ENCODE results near the gene UBQLN4.

The UBQLN4 gene

DNA sequence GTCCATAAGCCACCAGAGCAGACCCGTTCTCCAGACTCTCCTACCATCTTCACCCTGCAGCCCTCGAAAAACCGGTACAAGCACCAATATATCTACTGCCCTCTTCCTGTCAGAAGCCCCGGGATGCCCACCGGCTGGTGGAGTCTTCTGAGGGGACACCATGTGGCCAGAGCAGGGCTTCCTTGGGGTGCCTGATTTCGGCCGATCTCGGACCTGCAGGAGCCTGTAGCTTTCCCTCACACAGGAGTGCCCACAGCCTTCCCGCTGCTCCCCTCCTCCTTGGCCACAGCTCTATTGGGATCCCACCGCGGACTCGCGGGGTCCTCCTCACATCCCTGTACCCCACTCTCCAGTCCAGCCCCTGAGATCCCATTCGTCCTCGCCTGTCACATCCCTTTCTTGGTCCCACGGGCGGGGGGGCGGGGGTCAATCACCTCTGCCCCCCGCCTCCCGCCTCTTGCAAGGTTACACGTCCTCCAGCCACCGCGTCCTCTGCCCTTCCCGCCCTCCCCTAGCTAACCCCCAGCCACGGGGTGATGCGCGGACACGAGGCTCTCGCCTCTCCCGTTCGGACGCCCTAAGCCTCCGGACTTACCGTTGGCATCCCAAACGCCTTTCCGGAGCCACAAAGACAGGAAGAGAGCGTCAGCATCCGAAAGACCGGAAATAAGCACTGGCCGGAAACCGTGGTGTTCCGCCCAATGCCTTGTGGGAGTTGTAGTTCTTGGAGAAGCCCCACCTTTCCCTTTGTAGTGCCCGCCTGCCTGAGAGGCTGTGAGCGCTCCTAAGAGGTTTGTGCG is 33.1 kb downstream of the UBQLN4 start, which contains the start of gene SSR2:
TSS of gene SSR2 (minus strand) at position 659 of the 800 bp plus-strand sequence. CDS start 784 bp downstream, outside the sequence.
- H3K9ac ChIP-seq (ENCODE audit: low read depth in 1 of 2, low read length in 2 of 2), result peak within 1 kb of the TSS; percentile 63 to 76
- H3K4me1 ChIP-seq (ENCODE audit: control insufficient read depth in 1 of 2, insufficient read depth in 2 of 2, low read length in 2 of 2), result peaks cover 8 to 22% of the 10 kb centered on the region in 2 donors
- no peaks in the 10 kb centered on the region for H3K27me3 ChIP-seq (ENCODE audit: control insufficient read depth in 1 of 2, insufficient read depth in 2 of 2, low read length in 2 of 2)
- H3K36me3 ChIP-seq (ENCODE audit: control insufficient read depth in 1 of 2, insufficient read depth in 2 of 2, low read length in 2 of 2), result peaks cover 6 to 18% of the 10 kb centered on the region in 2 donors
- peak within 1 kb of the TSS; percentile 84 to 90 for H3K4me3 ChIP-seq (ENCODE audit: low read depth in 1 of 2, low read length in 2 of 2)
- no peak within 1 kb of the TSS for H3K27ac ChIP-seq (ENCODE audit: low read depth, low read length)
- no peaks in the 10 kb centered on the region for H3K9me3 ChIP-seq (ENCODE audit: control insufficient read depth in 1 of 2, low read length in 2 of 2)

DNA sequence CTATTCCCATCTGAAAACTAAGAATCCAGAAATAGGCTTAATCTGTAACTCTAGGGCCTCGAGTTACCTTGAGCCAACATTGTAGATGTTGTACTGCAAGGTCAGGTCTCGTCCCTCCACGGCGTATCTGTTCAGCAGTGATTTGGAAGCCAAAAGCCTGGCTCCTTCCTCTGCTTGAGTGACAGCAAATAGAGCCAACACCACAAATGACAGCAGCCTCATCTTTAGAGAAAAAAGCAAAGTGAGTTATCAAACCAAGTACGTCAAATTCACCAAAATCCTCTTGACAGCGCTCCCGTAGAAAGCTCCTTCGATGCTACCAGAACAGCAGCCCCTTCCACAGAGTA is 33.7 kb downstream of the UBQLN4 start:
- no peaks in the 10 kb centered on the region for H3K9me3 ChIP-seq (ENCODE audit: control insufficient read depth in 1 of 2, low read length in 2 of 2)
- H3K4me3 ChIP-seq (ENCODE audit: low read depth in 1 of 2, low read length in 2 of 2), result peak overlapping the region; percentile 84 to 90
- H3K9ac ChIP-seq (ENCODE audit: low read depth in 1 of 2, low read length in 2 of 2), result peak overlapping the region; percentile 63 to 76
- no peak overlapping the region for H3K27ac ChIP-seq (ENCODE audit: low read depth, low read length)
- peaks cover 8 to 17% of the 10 kb centered on the region in 2 donors for H3K4me1 ChIP-seq (ENCODE audit: control insufficient read depth in 1 of 2, insufficient read depth in 2 of 2, low read length in 2 of 2)
- peaks cover 7 to 19% of the 10 kb centered on the region in 2 donors for H3K36me3 ChIP-seq (ENCODE audit: control insufficient read depth in 1 of 2, insufficient read depth in 2 of 2, low read length in 2 of 2)
- H3K27me3 ChIP-seq (ENCODE audit: control insufficient read depth in 1 of 2, insufficient read depth in 2 of 2, low read length in 2 of 2), result no peaks in the 10 kb centered on the region

DNA sequence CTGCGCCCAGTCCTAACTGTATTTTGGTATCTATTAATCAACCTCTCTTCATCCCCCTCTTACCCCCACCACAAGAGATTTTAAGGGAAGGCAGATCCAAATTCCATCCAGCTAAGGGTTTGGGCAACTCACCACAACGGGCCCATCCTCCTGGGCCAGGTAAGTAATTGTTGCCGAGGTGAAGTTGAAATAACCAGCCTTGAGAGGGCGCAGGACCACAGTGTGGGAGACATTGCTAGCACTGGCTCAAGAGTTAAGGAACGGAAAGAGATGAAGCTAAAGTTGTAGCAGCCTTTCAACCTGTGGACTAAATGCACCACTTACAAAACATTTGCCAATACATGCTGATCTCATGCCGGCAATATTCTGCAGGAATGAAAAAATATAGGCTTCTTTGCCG is 38.8 kb downstream of the UBQLN4 start:
- Histone ChIP-seq H3K4me1 (ENCODE audit: control insufficient read depth in 1 of 2, insufficient read depth in 2 of 2, low read length in 2 of 2) (peaks cover 4 to 12% of the 10 kb centered on the region in 2 donors), H3K4me3 (ENCODE audit: low read depth in 1 of 2, low read length in 2 of 2) (no peak overlapping the region), H3K27me3 (ENCODE audit: control insufficient read depth in 1 of 2, insufficient read depth in 2 of 2, low read length in 2 of 2) (no peaks in the 10 kb centered on the region), H3K9ac (ENCODE audit: low read depth in 1 of 2, low read length in 2 of 2) (no peak overlapping the region), H3K9me3 (ENCODE audit: control insufficient read depth in 1 of 2, low read length in 2 of 2) (no peaks in the 10 kb centered on the region), H3K36me3 (ENCODE audit: control insufficient read depth in 1 of 2, insufficient read depth in 2 of 2, low read length in 2 of 2) (peaks cover 33 to 68% of the 10 kb centered on the region in 2 donors), H3K27ac (ENCODE audit: low read depth, low read length) (no peak overlapping the region)

DNA sequence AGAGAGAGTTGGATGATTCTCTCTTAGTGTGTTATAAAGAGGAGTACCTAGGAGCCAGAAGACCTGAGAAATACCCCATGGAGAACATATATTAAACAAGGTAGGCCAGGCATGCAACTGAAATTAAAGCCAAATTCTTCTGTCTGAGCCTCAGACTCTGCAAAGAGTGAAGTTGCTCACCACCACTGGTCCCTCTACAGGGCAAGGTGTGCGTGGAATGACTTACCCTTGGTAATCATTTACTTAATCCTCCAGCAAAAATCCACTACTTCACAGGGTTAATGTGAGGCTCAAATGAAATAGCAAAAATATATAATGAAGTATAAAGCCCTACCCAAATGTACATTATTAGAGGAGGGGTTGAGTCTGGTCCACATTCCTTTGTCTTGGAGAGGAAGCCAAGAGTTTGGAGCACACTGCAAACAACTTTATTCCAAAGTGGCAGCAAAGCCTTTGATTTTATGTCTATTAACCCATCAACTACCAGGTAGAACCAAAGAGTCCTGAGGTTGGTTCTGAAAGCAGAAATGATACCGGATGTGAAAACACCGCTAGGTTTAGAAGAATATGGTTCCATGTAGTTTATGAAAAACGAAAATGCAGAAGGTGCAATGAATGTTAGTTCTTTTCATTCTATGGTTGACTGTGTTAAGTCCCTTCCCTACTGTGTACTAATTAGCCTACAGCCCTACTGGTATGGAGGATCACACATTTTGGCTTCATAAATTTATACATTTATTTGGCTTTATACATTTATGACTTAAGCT is 41.4 kb downstream of the UBQLN4 start:
- Histone ChIP-seq H3K9me3 (ENCODE audit: control insufficient read depth in 1 of 2, low read length in 2 of 2) (no peaks in the 10 kb centered on the region), H3K27ac (ENCODE audit: low read depth, low read length) (no peak overlapping the region), H3K27me3 (ENCODE audit: control insufficient read depth in 1 of 2, insufficient read depth in 2 of 2, low read length in 2 of 2) (no peaks in the 10 kb centered on the region), H3K4me1 (ENCODE audit: control insufficient read depth in 1 of 2, insufficient read depth in 2 of 2, low read length in 2 of 2) (peaks cover 0 to 5% of the 10 kb centered on the region in 2 donors), H3K9ac (ENCODE audit: low read depth in 1 of 2, low read length in 2 of 2) (no peak overlapping the region), H3K36me3 (ENCODE audit: control insufficient read depth in 1 of 2, insufficient read depth in 2 of 2, low read length in 2 of 2) (peaks cover 40 to 74% of the 10 kb centered on the region in 2 donors), H3K4me3 (ENCODE audit: low read depth in 1 of 2, low read length in 2 of 2) (no peak overlapping the region)

DNA sequence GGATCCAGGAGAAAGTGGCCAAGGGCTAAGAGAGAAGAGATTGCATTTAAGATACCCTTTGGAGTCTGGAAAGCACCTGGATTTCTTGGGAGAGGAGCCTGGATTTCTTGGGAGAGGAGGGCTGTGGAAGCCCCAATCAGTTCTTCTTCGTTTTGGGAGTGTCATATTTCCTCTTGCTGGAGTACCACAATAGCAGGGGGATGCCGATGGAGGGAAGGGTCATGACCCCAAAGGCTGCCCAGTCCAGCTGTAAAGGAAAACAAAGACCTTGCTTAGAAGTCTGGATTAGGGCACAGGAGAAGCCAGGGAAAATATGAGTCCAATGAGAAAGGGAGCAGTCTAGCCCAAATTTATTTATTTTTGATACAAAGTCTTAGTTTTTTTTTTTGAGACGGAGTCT is 44.2 kb downstream of the UBQLN4 start:
- no peak overlapping the region for H3K9ac ChIP-seq (ENCODE audit: low read depth in 1 of 2, low read length in 2 of 2)
- no peak overlapping the region for H3K27ac ChIP-seq (ENCODE audit: low read depth, low read length)
- H3K4me1 ChIP-seq (ENCODE audit: control insufficient read depth in 1 of 2, insufficient read depth in 2 of 2, low read length in 2 of 2), result peaks cover 5 to 9% of the 10 kb centered on the region in 2 donors
- H3K36me3 ChIP-seq (ENCODE audit: control insufficient read depth in 1 of 2, insufficient read depth in 2 of 2, low read length in 2 of 2), result peaks cover 34 to 61% of the 10 kb centered on the region in 2 donors
- H3K9me3 ChIP-seq (ENCODE audit: control insufficient read depth in 1 of 2, low read length in 2 of 2), result no peaks in the 10 kb centered on the region
- no peak overlapping the region for H3K4me3 ChIP-seq (ENCODE audit: low read depth in 1 of 2, low read length in 2 of 2)
- no peaks in the 10 kb centered on the region for H3K27me3 ChIP-seq (ENCODE audit: control insufficient read depth in 1 of 2, insufficient read depth in 2 of 2, low read length in 2 of 2)

DNA sequence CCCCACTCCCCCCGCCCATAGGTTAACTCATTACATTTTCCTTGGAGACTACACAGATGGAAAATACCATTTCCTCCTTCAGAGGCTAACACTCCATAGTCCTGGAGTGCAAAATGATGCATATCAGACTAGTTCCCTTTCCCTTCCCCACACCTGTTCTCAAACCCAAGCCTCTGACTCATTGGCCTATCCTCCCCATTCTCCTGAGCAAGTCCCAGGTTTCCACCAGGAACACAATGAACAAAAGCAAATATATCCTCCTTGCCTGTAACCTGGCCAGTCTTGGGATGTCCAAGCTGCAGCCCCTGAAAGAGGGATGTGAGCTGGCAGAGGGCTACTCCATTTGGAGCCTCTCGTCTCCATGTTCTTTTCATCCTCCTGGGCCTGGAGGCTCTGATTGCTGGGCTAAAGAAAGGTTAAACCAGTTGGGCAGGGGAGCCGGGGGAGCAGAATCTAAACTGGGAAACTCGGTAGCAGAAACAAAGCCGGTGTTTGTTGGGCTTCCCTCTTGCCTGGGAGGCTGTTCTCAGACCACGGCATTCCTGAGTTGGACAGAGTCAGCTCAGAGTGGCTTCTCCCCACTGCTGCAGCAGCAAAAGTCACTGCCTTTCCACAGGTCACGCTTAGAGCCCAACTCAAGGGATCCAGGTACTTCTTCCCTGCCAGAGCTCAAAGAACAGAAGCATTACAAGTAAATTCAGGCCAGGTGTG is 46.8 kb downstream of the UBQLN4 start:
- peaks cover 18 to 22% of the 10 kb centered on the region in 2 donors for H3K4me1 ChIP-seq (ENCODE audit: control insufficient read depth in 1 of 2, insufficient read depth in 2 of 2, low read length in 2 of 2)
- H3K9me3 ChIP-seq (ENCODE audit: control insufficient read depth in 1 of 2, low read length in 2 of 2), result no peaks in the 10 kb centered on the region
- no peak overlapping the region for H3K9ac ChIP-seq (ENCODE audit: low read depth in 1 of 2, low read length in 2 of 2)
- peaks cover 23 to 36% of the 10 kb centered on the region in 2 donors for H3K36me3 ChIP-seq (ENCODE audit: control insufficient read depth in 1 of 2, insufficient read depth in 2 of 2, low read length in 2 of 2)
- no peak overlapping the region for H3K27ac ChIP-seq (ENCODE audit: low read depth, low read length)
- no peaks in the 10 kb centered on the region for H3K27me3 ChIP-seq (ENCODE audit: control insufficient read depth in 1 of 2, insufficient read depth in 2 of 2, low read length in 2 of 2)
- no peak overlapping the region for H3K4me3 ChIP-seq (ENCODE audit: low read depth in 1 of 2, low read length in 2 of 2)

DNA sequence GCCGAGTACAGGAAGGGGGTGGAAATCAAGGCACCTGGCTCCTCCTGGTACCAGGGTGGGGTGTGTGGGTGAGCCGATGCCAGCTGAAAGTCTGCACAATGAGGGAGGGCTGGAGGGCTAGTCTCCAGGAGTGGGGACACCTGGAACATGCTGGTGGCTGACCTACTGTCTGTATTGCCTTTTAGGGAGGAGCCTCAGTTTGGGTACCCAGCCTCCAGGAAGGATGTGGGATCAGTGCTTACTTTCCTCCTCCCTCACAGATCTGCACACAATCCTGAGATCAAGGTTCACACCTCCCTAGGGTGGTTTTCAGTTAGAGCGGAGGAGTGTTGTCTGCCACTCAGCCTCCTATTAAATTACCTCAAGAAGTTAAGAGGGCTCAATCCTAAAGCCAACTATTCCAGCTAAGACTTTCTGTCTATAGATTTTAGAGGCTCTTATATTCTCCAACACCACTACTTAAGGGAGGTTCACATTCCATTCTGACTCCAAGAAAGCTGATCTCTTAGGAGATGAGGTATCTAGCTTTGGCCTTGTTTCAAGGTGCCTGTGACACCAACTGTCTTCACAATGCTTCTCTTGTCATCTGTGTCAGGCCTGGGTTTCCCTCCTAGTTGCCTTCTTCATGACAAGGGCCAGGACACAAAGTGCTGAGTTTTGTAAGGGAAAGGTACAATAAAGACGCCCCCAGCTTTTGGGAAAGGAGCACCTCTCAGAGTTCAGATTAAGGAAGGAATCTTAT is 48.6 kb downstream of the UBQLN4 start:
- no peaks in the 10 kb centered on the region for H3K27me3 ChIP-seq (ENCODE audit: control insufficient read depth in 1 of 2, insufficient read depth in 2 of 2, low read length in 2 of 2)
- no peaks in the 10 kb centered on the region for H3K9me3 ChIP-seq (ENCODE audit: control insufficient read depth in 1 of 2, low read length in 2 of 2)
- H3K4me1 ChIP-seq (ENCODE audit: control insufficient read depth in 1 of 2, insufficient read depth in 2 of 2, low read length in 2 of 2), result peaks cover 24 to 27% of the 10 kb centered on the region in 2 donors
- H3K4me3 ChIP-seq (ENCODE audit: low read depth in 1 of 2, low read length in 2 of 2), result peak overlapping the region in 1 of 2 donors; percentile 41
- peaks cover 11 to 19% of the 10 kb centered on the region in 2 donors for H3K36me3 ChIP-seq (ENCODE audit: control insufficient read depth in 1 of 2, insufficient read depth in 2 of 2, low read length in 2 of 2)
- no peak overlapping the region for H3K9ac ChIP-seq (ENCODE audit: low read depth in 1 of 2, low read length in 2 of 2)
- no peak overlapping the region for H3K27ac ChIP-seq (ENCODE audit: low read depth, low read length)

DNA sequence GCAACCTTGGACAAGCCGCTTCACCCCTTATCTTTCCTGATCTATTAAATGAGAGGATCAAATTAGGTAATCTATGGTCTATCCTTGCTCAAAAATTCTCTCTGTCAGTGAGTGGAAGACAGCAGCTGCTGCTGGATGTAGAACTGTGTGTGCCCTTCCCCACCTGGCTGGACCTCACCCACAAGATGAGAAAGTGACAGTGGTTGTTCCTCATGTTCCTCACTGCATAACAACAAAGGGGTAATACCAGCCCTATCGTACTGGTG is 49.7 kb downstream of the UBQLN4 start:
- peaks cover 3 to 8% of the 10 kb centered on the region in 2 donors for H3K36me3 ChIP-seq (ENCODE audit: control insufficient read depth in 1 of 2, insufficient read depth in 2 of 2, low read length in 2 of 2)
- H3K27me3 ChIP-seq (ENCODE audit: control insufficient read depth in 1 of 2, insufficient read depth in 2 of 2, low read length in 2 of 2), result no peaks in the 10 kb centered on the region
- no peaks in the 10 kb centered on the region for H3K9me3 ChIP-seq (ENCODE audit: control insufficient read depth in 1 of 2, low read length in 2 of 2)
- peak overlapping the region in 1 of 2 donors; percentile 24 for H3K9ac ChIP-seq (ENCODE audit: low read depth in 1 of 2, low read length in 2 of 2)
- peaks cover 24 to 27% of the 10 kb centered on the region in 2 donors for H3K4me1 ChIP-seq (ENCODE audit: control insufficient read depth in 1 of 2, insufficient read depth in 2 of 2, low read length in 2 of 2)
- H3K4me3 ChIP-seq (ENCODE audit: low read depth in 1 of 2, low read length in 2 of 2), result peak overlapping the region; percentile 50 to 57
- H3K27ac ChIP-seq (ENCODE audit: low read depth, low read length), result peak overlapping the region; percentile 3

DNA sequence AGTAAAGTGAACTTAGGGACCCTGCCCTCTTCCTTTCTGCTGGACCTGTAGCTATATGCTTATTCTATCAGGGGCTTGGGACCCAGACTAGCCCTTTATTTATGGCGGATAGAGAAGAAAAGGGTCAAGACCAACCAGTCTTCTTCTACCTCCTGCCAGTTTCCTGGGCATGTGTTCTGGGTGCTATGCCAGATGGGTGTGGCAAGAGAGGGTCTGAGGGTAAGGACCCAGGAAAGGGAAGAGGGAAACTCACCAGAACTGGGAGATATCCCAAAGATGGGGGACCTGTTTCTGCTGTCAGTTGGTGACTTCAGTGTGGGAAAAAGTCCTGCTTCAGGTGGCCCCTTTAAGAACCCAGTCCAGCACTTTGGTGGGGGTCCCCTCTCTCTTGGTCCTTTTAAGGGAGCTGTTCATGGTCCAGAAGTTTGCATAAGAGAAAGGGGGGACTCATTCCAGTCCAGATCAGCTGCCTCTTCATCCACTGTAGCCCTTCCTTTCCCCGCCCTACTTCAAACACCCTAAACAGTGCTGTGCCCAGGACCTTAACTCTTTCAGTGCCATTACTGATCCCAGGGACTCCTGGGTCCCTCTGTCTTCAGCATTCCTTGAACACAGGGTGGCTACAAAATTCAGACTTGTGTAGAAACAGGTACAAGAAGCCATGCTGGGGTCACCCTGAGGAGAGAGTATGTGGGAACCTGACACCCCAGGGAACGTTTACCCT is 51.2 kb downstream of the UBQLN4 start:
- H3K4me3 ChIP-seq (ENCODE audit: low read depth in 1 of 2, low read length in 2 of 2), result peak overlapping the region; percentile 46 to 51
- H3K27ac ChIP-seq (ENCODE audit: low read depth, low read length), result no peak overlapping the region
- no peaks in the 10 kb centered on the region for H3K9me3 ChIP-seq (ENCODE audit: control insufficient read depth in 1 of 2, low read length in 2 of 2)
- H3K36me3 ChIP-seq (ENCODE audit: control insufficient read depth in 1 of 2, insufficient read depth in 2 of 2, low read length in 2 of 2), result peaks cover 0 to 5% of the 10 kb centered on the region in 2 donors
- peak overlapping the region; percentile 43 to 45 for H3K9ac ChIP-seq (ENCODE audit: low read depth in 1 of 2, low read length in 2 of 2)
- H3K27me3 ChIP-seq (ENCODE audit: control insufficient read depth in 1 of 2, insufficient read depth in 2 of 2, low read length in 2 of 2), result no peaks in the 10 kb centered on the region
- peaks cover 24 to 27% of the 10 kb centered on the region in 2 donors for H3K4me1 ChIP-seq (ENCODE audit: control insufficient read depth in 1 of 2, insufficient read depth in 2 of 2, low read length in 2 of 2)
